Skin of body (tissue), 1 donor: Measurements from ENCODE around the gene SPPL2B. TPM values are rescaled to one million over a fixed set of nuclear protein-coding genes. Genes with fewer than 3 reads are reported as not detected.

Source experiments
- total RNA-seq: library from RNA; depleted of rRNA; stranded (reverse); fragments of >200 nt; gene quantifications from one replicate; pipeline ENCODE4 v1.2.3, GENCODE V29; 2014

The SPPL2B gene
- total RNA-seq, 1 donor from 2014 or later, result 23.6 TPM

Other genes starting within 250 kb of the SPPL2B start
- 16.2 TPM for gene MOB3A, start 232.4 kb upstream of the SPPL2B start, total RNA-seq
- gene IZUMO4, start 231.8 kb upstream of the SPPL2B start, total RNA-seq, result 2.2 TPM
- 33.2 TPM for gene AP3D1, start 177.1 kb upstream of the SPPL2B start, total RNA-seq
- gene DOT1L, start 164.8 kb upstream of the SPPL2B start, total RNA-seq, result 9.3 TPM
- gene PLEKHJ1, start 92.4 kb upstream of the SPPL2B start, total RNA-seq, result 36.7 TPM
- 51.5 TPM for gene SF3A2, start 91.9 kb upstream of the SPPL2B start, total RNA-seq
- gene AMH, start 79.4 kb upstream of the SPPL2B start, total RNA-seq, result not detected
- gene JSRP1, start 72.3 kb upstream of the SPPL2B start, total RNA-seq, result 4.5 TPM
- 0.20 TPM for gene PEAK3, start 46.5 kb upstream of the SPPL2B start, total RNA-seq
- gene LINGO3, start 20.5 kb upstream of the SPPL2B start, total RNA-seq, result not detected
- gene LSM7, start 98 bp upstream of the SPPL2B start, total RNA-seq, result 57.0 TPM
- 0.20 TPM for gene TMPRSS9, start 31.6 kb downstream of the SPPL2B start, total RNA-seq
- 22.6 TPM for gene TIMM13, start 98.9 kb downstream of the SPPL2B start, total RNA-seq
- 34.1 TPM for gene LMNB2, start 128.3 kb downstream of the SPPL2B start, total RNA-seq
- gene GADD45B, start 147.4 kb downstream of the SPPL2B start, total RNA-seq, result 55.8 TPM